Posterior cingulate gyrus (tissue), 11 donors: Measurements from ENCODE around the gene RNF183.
"Not testable (repeated sequence)": the region's sequence is repeated elsewhere in the genome, so short reads cannot be mapped to it uniquely, and the experiment has no call there.

ENCODE experiments used
- DNase-seq, 10 donors: peaks; one replicate each; pipeline versions ENCODE4 v3.0.0 to v3.0.0-alpha.2; 2020 to 2021; ENCODE audit warnings: mixed read lengths in 3 of 10
- intact Hi-C: fragments of 100-400 bp; cut with DNase I; formaldehyde crosslinking; loops from one replicate; pipeline ENCODE4 v1.15.1; 2023

Gene RNF183

DNA sequence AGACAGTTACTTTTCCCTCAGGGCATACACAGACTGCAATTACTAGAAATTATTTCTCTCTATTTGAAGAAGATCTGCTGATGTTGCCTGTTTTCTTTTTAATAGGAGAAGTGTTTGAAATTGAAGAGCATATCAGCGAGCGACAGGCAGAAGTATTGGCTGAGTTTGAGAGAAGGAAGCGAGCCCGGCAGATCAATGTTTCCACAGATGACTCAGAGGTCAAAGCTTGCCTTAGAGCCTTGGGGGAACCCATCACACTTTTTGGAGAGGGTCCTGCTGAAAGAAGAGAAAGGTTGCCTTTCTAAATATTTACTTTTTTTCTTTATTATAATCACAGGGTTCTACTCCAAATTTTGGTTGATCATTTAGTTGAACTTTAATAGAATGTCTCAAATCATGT, 24.3 kb downstream of the RNF183 start:
- no peak for DNase-seq
- intact Hi-C loops = loop anchor here (10.0 kb wide), 1 partner anchor 376 kb away; no protein-coding TSS in a partner anchor

DNA sequence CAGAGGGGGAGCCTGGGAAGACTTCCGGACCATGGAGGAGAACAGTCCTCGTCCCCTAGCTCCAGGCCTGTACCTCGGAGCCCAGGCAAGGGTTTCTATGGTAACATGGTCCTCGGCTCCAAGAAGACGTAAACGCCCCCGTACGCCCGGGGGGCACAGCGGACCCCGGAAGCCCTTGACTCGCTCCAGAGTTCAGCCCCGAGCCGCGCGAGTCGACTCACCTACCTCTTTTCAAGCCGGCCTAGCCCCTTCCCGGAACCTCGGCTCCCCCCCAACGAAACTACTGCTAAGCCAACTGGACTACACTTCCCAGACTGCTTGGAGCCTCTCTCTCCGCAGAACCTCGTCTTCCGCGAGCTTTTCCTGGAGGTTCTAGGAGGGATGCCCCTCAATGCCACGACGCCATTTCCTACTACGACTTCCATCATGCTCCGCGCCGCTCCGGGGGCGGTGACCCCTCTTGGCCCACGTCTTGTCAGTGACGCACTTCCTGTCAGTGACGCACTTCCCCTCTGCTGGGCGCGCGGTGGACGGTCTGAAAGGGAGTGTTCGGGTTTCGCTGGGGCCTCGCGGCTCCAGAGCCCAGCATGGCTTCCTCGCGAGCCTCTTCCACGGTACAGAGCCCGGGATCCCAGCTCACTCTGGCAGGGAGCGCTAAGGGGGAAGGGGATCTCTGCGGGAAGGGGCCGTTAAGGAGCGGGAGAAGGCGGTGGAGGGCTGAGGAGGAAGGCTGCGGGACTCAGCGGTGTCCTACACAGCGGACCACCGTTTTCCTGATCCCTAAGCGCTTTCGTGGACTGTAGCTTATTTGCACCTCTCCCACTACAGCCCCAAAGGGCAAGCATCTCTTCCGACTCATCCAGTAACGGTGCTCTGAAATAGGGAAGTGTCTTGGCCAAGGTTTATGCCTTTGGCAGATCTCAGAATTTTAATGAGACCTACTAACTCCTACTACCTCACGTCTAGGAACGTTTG, 27.7 kb downstream of the RNF183 start, which contains the start of the genes CDC26 and PRPF4:
Gene CDC26 (minus strand): TSS at position 416 of the 975 bp plus-strand sequence. CDS start 3,065 bp downstream, outside the sequence.
Gene PRPF4 (plus strand): TSS at position 502 of the 975 bp plus-strand sequence. CDS start 86 bp downstream, at position 588.
- peak; percentile 95 to 99 (median 98) for DNase-seq
- intact Hi-C loops = loop anchor here (1.0 to 10.0 kb wide), 3 partner anchors 54 to 379 kb away; partner anchors contain the start of genes ALAD, FKBP15 and SLC31A1

DNA sequence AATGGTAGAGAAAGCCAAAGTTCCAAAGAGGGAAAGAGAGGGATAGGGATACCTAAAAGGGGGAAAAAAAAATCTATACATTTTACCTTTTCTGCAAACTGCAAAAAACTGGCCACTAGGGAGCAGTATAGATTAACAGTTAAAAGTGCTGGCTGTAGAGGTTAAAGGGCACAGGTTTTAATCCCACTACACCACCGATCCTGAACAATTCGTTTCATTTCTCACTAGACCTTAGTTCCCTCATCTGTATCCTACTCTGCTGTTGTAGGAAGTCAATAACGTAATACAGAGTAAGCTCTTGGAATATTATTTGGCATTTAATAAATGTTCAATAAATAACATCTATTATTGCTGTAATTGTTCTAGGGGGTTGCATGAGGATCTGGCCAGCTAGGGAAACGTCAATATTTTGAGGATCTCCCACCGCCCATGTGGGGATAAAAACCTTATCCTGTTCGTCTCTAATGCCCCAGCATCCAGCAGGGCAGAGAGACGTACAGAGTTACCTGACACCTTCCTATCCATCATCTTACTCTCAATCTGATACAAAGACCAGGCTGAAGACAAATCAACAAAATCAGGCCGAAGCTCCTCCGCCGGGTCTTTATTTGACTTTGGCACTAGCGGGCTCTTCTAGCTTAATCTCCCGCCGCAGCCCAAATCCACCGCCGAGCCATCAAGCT, 28.6 kb downstream of the RNF183 start:
- no peak for DNase-seq
- intact Hi-C loops = loop anchor here (1.0 to 10.0 kb wide), 3 partner anchors 53 to 380 kb away; partner anchors contain the start of genes ALAD, FKBP15 and SLC31A1

DNA sequence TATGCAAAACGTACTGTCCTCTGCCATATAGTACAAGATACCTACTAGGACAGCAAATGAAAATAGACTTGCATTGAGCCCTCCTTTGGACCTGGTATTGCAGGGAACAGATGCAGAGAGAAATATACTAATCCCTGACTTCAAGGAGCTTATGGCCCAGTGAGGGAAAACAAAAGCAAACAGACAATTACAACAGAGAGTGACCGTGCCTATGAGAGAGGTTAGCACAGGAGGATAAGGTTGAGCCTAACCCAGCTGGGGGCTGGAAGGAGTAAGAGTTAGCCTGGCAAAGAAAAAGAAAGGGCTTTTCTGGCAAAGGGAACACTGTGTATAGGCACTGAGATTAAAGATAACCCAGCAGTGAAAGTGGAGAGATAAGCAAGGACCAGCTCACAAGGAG, 33.3 kb downstream of the RNF183 start:
- no peak for DNase-seq
- intact Hi-C loops = loop anchor here (10.0 kb wide), 1 partner anchor 385 kb away; no protein-coding TSS in a partner anchor

DNA sequence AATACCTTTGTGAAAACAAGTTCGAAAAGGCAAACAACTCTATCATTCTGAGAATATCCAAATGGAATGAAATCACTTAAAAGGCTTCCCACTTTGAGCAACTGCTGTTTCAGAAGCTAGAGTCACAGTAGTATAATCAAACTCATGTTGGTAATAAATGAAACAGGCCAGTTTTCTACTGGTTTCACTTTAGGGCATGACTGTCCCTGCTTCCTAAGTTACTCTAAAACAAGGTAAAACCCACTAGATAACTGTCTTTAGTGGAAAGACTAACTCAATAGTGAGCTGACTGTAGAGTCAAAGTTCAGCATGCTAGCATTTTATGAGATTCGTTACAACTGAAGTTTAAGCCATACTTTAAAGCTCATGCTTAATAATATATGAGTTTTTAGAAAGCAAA, 33.8 kb downstream of the RNF183 start:
- no peak for DNase-seq
- intact Hi-C loops = no loop called here

DNA sequence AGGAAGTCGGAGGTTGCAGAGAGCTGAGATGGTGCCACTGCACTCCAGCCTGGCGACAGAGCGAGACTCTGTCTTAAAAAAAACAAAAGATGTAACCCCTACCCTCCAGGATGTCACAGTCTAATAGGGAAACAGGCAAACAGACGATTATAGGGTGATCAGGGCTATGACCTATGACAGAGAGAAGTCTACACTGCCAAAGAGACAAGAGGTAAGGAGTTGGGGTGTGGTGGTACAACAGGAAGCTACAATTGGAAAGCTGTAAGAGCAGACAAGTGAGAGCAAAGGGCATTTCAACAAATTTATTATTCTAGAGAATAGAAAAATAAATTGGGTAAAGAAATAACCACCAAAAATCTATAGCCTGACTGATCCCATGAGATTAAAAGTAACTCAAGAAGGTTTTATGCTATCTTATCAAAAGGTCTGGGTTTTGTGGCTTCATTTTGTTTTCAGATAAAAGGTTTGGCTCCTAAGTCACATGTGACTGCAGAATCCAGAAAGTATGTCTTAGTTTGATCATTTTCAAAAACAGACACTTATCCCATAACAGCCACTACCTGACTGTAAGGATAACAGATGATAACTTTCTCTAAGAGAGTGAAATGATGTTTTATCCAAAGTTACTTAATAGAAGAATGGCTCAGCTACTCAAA, 35.1 kb downstream of the RNF183 start:
- intact Hi-C loops = no loop called here
- DNase-seq = no peak

DNA sequence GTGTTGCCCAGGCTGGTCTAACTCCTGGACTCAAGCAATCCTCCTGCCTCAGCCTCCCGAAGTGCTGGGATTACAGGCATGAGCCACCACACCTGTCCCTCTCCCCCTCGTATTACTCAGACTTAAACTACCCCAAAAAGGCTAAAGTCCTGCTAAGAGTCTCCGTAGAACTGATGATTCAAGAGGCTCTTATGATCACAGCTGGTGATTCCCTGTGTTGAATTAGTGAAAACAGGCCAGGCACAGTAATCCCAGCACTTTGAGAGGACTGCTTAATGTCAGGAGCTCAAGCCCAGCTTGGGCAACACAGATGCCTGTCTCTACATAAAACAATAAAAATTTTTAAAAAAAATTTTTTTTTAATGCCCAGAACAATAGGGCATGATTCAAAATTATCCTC, 37.0 kb downstream of the RNF183 start:
- intact Hi-C loops = no loop called here
- no peak for DNase-seq

DNA sequence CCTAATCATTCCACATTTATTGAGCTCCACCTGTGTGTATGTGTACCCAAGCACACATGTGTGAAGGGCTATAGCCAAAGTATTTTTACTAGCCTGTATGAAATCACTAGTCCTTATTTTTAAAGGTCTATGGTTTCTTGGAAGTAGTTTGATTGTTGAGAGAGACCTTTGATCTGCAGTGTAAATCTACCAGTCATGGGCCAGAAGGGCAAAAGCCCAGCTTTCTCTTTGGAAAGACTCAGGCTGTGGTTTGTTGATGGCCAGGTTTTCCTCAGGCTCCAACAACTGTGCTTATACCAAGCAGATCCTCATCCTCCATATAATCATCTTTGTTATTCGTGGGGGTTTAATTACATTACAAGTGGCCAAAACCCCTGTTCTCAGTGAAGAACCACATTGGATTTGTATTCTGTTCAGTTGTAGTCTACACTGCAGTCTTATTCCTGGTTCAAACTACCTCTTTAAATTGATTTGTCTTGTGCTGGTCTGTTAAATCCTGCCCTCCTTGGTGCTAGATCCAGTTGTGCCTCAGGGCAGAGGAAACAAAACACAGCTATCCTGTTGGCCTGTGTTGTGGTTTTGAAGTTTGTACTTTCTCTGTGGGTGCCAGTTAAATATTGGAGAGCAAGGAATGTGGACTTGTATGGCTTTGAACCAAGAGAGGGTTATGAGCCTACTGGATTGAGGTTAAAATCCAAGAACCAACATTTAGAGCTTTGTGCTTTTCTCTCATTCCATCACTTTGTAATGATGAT, 41.1 kb downstream of the RNF183 start:
- DNase-seq = no peak
- intact Hi-C loops = no loop called here

DNA sequence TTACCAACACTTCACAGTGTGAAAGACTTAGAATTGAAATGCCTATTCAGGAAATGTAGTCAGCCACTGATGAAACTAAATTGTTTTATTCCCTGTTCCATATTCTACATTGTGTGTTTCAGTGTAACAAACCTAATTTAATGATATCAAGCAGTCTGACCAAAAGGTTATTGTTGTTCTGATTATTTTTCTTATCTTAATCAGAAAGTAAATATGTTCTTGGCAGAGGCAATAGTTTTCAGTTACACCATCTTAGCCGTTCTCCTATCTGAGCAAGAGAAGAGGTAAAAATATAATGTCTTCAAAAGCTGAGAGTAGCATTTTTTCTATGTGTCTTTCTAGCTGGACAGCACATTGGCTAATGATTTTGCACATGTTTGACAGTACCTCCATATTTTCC, 44.9 kb downstream of the RNF183 start:
- DNase-seq = no peak
- intact Hi-C loops = no loop called here

DNA sequence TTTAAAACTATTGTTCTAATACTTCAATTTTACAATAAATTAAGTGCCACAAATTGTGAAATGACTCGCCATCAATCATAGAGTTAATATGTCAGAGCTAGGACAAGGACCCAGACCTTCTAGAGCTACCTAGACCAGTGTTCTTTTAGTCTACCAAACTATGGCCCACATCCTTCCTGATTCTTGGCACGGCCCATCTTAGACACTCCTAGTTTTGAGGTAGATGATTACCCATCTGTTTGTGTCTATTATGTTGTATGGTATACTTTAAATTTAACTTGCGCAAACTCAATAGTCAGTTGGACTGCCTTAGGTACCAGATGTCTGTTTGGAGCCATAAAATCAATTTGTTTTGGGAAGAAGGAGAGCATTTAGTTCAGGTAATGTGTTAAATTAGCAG, 45.3 kb downstream of the RNF183 start:
- DNase-seq = no peak
- intact Hi-C loops = no loop called here

DNA sequence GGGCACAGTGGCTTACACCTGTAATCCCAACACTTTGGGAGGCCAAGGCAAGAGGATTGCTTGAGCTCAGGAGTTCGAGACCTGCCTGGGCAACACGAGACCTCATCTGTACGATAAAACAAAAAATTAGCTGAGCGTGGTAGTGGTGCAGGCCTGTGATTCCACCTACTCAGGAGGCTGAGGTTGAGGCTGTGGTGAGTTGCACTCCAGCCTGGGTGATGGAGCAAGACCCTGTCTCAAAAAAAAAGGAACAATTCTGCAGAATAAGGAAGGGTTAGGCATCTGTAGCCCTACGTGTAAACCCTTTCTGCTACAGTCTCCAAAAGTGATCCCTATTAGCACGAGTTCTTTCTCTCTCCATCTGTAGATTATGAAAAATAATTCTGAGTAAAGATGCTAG, 47.7 kb downstream of the RNF183 start:
- intact Hi-C loops = no loop called here
- DNase-seq = no peak

DNA sequence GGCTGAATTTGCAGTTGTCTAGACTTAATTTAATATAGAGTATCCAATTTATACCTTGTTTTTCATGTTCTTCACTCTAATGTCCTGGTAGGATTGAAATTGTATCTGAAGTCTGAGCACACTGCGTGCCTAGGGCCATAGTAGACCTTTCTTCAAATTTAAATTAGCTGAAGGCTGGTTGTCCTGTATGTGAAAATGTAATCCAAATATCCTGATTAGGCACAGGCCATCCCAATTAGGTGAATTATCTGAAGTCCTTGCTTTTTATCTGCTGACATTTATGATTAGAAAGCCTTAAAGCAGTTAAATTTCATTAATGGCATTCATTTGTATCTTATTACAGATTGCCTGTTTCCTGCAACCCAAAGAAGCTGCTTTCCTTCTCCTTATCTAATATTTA, 48.2 kb downstream of the RNF183 start:
- intact Hi-C loops = no loop called here
- DNase-seq = no peak

DNA sequence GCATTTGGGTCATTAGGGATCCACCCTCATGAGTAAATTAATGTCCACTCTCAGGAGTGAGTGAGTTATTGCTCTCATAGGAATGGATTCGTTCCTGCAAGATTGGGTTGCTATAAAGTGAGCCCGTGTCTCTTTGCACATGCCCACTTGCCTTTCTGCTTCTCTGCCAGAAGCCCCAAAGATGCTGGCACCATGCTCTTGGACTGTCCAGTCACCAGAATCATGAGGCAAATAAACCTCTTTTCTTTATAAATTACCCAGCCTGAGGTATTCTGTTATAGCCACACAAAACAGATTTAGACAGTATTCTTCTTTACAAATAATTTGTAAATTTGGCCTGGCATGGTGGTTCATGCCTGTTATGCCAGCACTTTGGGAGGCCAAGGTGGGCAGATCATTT, 52.4 kb downstream of the RNF183 start:
- intact Hi-C loops = no loop called here
- DNase-seq = no peak

DNA sequence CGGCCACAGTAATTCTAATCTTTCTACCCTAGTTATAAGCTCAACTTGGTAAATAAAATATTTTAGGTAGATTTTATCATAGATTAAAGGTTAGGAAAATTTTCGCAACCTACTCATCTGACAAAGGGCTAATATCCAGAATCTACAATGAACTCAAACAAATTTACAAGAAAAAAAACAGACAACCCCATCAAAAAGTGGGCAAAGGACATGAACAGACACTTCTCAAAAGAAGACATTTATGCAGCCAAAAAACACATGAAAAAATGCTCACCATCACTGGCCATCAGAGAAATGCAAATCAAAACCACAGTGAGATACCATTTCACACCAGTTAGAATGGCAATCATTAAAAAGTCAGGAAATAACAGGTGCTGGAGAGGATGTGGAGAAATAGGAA, 53.5 kb downstream of the RNF183 start:
- DNase-seq, intact Hi-C loops: not testable (repeated sequence)

DNA sequence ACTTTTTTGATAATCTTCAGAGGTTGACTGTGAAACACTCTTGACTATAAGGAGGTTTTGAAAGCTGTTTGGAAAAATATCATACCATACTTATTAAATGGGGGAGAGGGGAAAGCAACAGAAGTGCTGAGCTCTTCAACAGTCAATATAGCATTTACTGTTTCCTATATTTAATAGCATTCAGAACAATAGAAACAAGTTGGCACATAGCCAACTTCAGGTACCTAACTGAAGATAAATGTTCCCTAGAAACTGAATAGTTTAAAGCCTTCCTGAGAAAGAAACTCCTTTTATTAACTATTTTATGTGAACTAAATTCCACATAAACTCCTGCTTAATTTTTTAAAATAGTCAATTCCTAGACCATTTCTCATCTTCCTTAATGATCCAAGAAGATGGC, 55.5 kb downstream of the RNF183 start:
- intact Hi-C loops = no loop called here
- DNase-seq = no peak
